Measurements from ENCODE around the gene PFDN6. TPM values are rescaled to one million over a fixed set of nuclear protein-coding genes. Genes with fewer than 3 reads are reported as not detected.

PFDN6 gene
- 8.9 and 21.7 TPM in 2 replicates for total RNA-seq (ENCODE audit: low replicate concordance)

- DNase-seq (ENCODE audit: low read depth): peak; percentile 89
- peak within 1 kb of the TSS; percentile 94 for H3K4me3 ChIP-seq (ENCODE audit: low read depth, low read length)
- TF ChIP-seq, protein P1, sequence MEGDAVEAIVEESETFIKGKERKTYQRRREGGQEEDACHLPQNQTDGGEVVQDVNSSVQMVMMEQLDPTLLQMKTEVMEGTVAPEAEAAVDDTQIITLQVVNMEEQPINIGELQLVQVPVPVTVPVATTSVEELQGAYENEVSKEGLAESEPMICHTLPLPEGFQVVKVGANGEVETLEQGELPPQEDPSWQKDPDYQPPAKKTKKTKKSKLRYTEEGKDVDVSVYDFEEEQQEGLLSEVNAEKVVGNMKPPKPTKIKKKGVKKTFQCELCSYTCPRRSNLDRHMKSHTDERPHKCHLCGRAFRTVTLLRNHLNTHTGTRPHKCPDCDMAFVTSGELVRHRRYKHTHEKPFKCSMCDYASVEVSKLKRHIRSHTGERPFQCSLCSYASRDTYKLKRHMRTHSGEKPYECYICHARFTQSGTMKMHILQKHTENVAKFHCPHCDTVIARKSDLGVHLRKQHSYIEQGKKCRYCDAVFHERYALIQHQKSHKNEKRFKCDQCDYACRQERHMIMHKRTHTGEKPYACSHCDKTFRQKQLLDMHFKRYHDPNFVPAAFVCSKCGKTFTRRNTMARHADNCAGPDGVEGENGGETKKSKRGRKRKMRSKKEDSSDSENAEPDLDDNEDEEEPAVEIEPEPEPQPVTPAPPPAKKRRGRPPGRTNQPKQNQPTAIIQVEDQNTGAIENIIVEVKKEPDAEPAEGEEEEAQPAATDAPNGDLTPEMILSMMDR (IDR thresholded peaks at IDR 0.05; ENCODE audit: insufficient read depth, low read length): no peak
These were observed at the start of gene PFDN6, which contains the start of gene WDR46 for GRCh38 chr6:33288921-33289783. Gene PFDN6, plus strand, starts transcription at chr6:33289601. Its CDS starts 256 bp downstream, at chr6:33289857. Gene WDR46, minus strand, starts transcription at chr6:33289239. Its CDS starts 69 bp downstream, at chr6:33289170.

DNA sequence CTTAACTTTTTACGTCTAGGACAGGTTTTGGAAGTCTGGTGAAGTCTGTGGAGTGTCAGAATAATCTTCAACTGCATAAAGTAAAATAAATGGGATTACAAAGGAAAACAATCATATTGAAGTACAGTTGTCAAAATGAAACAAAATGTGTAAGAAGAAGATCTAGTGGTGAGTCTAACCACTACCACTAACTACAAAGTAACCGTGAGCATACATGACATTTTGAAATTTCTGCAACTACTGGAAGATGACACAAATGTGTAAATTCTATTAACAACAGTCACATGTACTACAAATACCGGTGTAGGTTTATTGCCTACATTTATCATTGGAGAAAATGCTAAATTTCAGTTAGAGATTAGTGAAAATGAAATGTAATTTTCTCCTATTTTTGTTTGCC is 47.4 kb upstream of the PFDN6 start:
- no peak overlapping the region for H3K4me3 ChIP-seq (ENCODE audit: low read depth, low read length)
- no peak for DNase-seq (ENCODE audit: low read depth)
- TF ChIP-seq, protein P1 (IDR thresholded peaks at IDR 0.05; ENCODE audit: insufficient read depth, low read length): no peak

DNA sequence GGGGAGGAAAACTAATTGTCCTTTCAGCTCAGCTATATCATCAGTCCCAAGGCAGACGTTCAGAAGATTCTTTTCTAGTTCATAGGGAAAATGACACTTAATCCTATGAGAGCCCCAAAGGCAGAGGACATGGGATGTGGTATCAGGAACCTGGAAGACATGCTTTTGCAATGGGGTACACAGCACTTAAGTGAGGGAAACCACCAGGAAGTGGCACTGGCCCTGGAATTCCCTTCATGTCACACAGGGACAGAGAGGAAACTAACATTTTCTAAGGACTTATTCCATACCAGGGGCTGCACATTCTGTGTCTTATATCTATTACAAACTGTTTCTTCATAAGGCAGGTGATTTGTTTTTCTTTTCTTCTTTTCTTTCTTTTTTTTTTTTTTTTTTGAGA is 45.9 kb upstream of the PFDN6 start:
- H3K4me3 ChIP-seq (ENCODE audit: low read depth, low read length): no peak overlapping the region
- no peak for DNase-seq (ENCODE audit: low read depth)
- TF ChIP-seq, protein P1 (IDR thresholded peaks at IDR 0.05; ENCODE audit: insufficient read depth, low read length): no peak

DNA sequence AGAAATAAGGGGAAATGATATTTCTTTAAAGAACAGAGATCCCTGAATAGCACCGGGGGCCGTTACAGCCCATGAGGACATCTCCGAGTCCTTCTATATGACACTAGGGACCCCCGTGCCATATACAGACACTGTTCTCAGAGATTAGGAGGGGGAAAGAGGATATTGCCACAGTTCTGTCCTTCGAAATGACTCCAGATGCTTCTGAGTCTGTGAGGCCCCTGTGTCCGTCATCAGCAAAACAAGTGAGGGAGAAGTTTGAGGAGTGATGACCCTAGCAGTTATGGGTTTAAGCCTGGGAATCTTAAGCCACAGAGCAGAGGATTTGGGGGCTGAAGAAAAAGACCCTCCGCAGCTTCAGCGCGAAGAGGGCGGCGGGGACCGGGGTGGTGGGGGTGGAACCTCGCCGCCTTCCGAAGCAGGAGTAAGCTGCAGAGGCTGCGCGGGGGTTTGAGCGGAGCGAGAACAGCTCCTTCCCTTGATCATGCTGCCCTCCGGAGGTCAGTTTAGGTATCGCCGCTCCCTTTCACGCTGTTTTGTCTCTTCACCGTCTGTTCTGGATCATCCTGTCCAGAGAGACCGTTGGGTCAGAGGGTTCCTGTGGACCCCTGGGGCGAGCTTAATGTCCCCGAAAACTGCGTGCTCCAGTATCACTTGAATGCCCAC is 41.3 kb upstream of the PFDN6 start:
- peak; percentile 88 for DNase-seq (ENCODE audit: low read depth)
- H3K4me3 ChIP-seq (ENCODE audit: low read depth, low read length): peak overlapping the region; percentile 69
- TF ChIP-seq, protein P1 (IDR thresholded peaks at IDR 0.05; ENCODE audit: insufficient read depth, low read length): peak; percentile 94

- no peak for DNase-seq (ENCODE audit: low read depth)
- TF ChIP-seq, protein P1 (IDR thresholded peaks at IDR 0.05; ENCODE audit: insufficient read depth, low read length): no peak
- peak overlapping the region; percentile 69 for H3K4me3 ChIP-seq (ENCODE audit: low read depth, low read length)
These were observed 40.8 kb upstream of the PFDN6 start for GRCh38 chr6:33248643-33248931.

- peak overlapping the region; percentile 90 for H3K4me3 ChIP-seq (ENCODE audit: low read depth, low read length)
- TF ChIP-seq, protein P1 (IDR thresholded peaks at IDR 0.05; ENCODE audit: insufficient read depth, low read length): no peak
- peak; percentile 99 for DNase-seq (ENCODE audit: low read depth)
These were observed 40.3 kb upstream of the PFDN6 start for GRCh38 chr6:33248932-33249731.

Data from fibroblast of the aortic adventitia (primary cell).